GM11168 (cell line): ENCODE data around the gene DROSHA.

Experiments
- in situ Hi-C: fragments of 300-500 bp; cut with MboI; formaldehyde crosslinking; loops from one replicate; pipeline ENCODE4 v1.12.0; 2022; ENCODE audit warnings: low sequenced_read_pairs; ENCODE audit not compliant: unreplicated experiment

DROSHA gene

DNA sequence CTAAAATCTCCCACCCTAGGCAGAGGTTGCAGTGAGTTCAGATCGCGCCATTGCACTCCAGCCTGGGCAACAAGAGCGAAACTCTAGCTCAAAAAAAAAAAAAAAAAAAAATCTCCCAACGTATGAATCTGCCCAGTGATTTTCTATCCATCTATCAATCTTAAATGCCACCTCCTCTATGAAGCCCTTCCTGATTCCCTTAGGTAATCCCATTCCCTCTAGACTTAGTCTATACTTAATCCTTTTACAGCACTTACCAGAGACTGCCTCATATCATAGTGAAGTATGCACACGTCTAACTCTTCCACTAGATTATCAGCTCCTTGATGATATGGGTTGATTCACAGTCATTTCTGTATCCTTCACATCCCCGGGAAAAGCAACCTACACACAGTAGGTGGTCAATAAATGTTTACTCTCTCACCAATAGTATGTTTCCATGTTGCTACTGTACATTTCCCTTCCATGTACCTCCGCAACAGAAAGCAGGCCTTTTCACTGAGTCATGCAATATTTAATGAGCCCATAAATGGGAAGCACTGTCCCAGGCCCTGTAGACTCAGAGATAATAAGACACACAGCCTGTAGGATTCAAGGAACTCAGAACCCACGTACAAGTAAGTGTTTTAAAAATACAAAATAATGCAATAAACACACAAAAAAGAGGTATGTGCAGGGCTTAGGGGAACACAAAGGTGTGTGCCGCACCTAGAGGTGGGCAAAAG is 1.2 kb downstream of the DROSHA start:
- in situ Hi-C loops = no loop called here

DNA sequence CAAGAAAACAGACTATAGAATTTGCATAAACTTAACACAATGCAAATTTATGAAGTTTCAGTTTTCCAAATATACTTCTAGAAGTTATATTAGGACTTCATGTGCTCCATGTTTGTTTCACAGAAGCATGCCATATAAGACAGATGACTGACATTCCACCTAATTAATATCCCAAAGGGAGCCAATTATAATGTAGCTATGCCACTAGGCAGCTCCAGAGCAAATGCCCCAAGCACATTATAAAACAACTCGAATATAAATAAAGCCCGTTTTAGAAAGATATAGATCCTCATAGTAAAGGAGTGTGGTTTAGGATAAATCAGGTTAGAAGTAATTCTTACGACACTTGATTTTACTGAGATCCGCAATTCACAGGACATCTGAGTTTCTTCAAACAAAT is 8.9 kb downstream of the DROSHA start:
- in situ Hi-C loops = no loop called here

DNA sequence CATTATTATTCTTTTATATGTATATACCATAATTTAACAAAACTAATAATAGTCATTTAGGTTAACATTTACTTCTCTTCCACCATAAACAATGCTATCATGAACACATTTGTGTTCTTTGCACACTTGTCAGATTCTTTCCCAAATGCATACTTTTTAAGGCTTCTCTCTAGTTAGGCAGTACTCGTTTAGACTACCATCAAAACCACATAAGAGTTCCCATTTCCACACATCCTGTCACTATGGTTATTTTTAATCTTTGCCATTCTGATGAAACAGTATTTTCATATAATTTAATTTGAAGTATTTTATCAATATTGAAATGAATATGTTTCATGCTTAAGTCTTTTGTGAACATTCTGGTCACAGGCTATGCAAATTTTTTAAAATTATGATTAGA is 15.1 kb downstream of the DROSHA start:
- in situ Hi-C loops = no loop called here

DNA sequence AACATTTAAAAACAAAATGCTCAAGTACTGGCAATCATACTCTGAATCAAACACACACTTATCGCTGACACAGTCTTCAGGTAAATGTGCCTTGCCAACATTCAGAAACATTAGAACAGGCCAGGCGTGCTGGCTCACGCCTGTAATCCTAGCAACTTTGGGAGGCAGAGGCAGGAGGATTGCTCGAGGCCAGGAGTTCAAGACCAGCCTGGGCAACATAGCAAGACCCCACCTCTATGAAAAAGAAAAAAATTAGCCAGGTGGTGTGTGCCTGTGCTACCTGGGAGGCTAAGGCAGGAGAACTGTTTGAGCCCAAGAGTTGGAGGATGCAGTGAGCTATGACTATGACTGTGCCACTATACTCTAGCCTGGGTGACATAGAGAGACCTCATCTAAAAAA is 20.6 kb downstream of the DROSHA start:
- in situ Hi-C loops = no loop called here

DNA sequence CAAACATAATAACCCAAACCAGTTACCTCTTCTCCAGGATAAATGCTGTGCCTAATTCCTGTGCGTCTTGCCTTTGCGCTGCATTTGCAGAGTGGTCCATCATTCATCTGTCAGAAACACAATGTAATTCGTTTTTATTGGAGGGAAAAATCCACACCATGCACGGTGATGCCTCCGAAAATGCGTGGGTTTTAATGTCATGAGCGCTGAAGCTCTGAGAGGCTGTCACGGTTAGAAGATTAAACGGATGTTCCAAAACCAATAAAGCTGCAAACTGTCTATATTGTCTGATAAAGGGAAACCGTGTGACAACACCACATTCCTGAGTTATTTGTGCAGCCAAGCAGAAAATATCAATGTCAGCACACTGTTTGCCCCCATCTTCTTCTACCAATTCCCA is 27.4 kb downstream of the DROSHA start:
- in situ Hi-C loops = no loop called here

DNA sequence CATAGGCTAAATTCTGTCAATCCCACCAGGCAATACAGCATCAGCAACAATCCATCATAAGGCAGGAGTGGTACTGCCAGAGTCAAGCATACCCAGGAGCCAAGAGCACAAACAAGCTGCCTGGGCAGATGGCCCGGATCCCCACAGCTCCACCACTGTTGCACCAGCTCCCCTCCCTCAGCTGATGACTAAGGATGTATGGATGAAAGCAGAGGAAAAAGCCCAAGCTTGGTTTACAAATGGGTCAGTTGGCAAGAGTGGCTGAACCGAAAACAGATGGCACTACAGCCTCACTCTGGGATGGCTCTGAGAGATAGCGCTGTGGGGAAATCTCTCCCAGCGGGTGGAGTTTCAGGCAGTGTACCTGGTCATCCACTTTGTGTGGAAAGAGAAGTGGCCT is 29.4 kb downstream of the DROSHA start:
- in situ Hi-C loops = no loop called here

DNA sequence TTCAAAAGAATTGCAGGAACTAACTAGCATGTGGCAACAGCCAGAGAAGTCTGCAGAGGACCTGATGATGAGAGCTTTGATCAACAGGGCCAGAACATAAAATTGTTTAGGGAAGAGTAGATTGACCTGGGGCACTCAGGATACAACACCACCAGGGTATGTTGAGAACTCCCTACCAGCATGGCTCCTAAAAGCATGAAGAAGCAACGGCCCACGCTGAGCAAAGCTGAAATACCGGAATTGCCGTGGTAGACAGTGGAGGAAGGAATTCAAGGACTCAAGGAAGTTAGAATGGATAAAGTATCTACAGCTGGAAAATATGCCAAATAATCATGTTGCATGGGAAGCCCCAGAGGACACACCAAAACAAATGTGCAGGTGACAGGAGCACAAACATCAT is 31.6 kb downstream of the DROSHA start:
- in situ Hi-C loops = no loop called here

DNA sequence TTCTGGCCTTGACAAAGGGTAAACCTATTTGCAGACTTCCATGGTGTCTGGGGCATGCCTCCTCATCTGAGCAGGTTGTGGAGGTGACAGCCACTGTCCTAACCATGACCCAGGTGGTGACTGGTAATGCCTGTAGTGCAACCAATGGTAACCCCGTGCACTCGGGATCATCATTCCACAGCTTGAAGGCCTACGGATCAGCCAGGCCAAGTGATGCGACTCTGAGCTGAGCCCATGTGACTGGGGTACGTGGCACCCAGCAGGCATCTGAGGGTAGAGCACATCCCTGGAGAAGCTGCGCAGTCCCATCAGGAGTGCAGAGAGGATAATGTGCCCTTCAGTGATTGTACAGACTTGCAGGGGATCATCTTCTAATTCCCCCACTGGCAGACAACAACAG is 35.0 kb downstream of the DROSHA start:
- in situ Hi-C loops = no loop called here

DNA sequence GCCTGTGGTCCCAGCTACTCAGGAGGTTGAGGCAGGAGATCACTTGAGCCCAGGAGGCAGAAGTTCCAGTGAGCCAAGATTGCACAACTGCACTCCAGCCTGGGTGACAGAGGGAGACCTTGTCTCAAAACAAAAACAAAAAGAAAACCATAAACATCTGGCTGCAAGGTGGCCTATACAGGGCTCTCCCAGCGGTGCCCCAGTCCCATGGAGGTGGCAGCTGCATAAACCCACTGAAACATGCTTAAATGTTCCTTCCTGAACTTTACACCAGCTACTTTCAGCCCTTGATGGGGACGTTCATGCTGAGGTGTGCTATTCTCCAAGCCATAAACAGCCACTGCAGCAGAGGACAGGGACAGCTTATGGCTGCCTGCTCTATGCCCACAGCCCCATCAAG is 35.6 kb downstream of the DROSHA start:
- in situ Hi-C loops = no loop called here

DNA sequence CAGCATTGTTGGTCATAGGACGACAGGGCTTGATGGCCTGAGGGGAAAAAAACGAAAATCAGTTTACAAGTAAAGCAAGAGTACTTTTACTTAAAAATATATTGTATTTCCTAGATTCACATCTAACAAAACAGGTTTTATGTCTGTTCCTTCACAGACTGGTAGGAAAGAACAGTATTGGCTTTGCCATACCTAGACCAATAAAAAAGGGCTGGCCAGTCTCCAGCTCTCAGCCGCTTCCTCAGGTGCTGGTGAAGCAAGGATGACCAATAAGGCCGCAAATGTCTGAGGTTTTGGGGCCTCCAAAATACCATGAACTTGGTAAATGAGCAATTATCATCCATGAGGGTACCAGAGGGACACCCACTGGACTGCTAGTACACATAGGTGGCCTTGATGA is 36.6 kb downstream of the DROSHA start:
- in situ Hi-C loops = no loop called here

DNA sequence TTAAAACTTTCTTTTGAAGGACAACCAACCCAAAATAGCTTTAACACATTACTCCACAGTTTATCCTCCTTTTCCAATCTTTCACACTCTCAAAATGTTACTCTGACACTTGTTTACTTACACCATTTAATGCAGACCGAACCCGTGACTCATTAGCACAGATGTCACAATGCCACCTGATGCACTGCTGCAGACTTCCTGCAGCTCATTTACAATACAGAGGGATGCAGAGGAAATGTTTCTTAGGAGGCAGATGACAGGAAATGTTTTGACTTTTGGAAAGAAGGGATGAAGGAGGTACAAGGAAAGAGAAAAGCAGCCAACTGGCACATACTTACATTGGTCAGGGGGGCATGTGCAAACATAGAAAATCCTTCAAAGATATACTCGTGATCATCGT is 39.0 kb downstream of the DROSHA start:
- in situ Hi-C loops = no loop called here

DNA sequence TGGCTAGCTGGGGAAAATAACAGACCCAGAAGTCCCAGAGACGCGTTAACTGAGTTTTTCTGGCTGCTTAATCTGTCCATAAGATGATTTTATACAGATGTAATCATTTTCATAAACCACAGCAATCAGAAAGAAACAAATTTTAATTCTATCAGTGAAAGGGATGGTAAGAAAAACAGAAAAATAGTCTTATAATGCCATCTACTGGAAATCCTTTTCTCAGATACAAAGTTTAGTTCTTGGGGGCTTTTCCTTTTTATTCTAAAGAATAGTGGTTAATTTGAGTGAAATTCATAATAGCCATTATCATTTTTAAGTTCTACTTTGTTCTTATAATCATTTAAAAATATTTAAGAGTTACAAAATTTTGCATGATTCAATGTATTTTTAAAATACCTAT is 44.4 kb downstream of the DROSHA start:
- in situ Hi-C loops = no loop called here

DNA sequence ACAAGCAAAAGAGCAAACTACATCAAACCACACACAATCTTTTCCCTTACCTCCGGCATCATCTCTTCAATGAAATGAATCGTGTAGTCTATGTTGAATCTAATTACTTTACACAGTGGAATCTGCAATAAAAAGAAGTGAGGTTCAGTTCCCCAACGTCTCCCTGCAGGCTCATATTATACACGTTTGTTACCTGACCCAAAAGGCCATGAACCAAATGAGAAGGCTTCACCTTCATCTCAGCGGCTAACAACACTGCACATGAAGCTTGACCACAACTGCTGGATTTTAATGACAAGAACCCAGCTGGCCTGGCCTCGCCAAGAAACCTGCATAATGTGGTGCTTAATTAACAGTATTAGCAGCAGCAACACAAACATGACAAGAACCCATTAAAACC is 45.5 kb downstream of the DROSHA start:
- in situ Hi-C loops = no loop called here

DNA sequence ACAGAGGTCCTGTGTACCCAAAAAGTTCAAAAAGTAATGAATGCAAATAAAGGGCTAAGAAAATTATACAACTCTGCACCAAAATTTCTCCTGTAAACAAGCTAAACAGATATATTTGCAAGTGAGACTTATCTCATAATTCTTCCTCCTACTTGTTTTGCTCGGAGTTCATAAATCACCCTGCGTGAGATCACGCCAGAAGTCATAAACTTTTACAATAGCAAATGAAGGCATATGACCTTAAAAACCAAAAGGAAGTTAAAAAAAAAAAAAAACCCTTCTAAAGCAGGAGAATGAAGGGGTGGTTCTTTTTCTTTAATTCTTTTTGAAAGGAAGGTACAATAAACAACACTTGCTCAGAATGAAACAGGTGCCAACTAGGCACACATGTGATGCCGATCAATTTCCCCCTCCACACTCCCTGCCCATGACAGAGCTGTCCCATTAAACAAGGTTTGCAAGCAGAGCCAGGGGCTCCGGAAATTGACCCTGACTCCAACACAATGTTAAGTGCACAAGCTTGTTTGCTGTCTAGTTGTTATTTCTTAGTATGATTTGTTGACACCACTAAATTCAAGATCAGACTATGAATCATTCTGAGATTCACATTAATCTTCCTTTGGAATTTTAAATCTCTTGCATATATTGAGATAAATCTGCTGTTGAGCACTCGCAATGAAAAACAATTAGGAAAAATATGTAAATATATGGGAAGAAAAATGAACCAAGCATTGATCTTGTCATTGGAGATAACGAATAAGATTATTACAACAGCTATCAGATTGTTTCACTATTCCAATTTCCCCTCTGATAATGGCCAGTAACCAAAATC is 46.3 kb downstream of the DROSHA start:
- in situ Hi-C loops = no loop called here

DNA sequence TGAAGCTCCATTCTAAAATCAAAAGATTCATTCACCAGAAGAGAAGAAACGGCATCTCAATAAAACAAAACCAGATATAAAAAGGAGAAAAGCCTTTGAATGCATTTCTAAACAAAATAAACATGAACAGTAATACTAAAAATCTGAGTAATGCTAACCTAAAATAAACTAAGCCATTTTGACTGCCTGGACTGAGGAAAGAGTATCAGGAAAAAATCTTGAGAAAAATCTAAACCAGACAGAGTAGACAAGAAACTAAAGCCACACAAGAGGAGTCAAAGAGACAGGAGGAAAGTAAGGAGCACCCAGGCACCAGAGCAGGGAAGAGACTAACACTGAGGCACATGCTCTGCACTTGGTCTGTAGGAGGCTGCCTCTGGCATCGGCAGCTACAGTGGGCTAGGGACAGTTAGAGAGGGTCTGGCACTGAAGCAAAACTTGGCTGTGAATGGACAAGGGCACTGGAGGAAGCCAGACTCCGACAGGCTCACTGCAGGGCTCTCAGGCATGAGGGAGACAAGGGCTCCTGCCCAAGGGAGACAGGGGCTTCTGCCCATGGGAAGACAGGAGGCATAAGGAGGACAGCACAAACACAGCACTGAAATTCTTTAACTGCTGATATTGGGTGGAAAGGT is 50.2 kb downstream of the DROSHA start:
- in situ Hi-C loops = no loop called here

DNA sequence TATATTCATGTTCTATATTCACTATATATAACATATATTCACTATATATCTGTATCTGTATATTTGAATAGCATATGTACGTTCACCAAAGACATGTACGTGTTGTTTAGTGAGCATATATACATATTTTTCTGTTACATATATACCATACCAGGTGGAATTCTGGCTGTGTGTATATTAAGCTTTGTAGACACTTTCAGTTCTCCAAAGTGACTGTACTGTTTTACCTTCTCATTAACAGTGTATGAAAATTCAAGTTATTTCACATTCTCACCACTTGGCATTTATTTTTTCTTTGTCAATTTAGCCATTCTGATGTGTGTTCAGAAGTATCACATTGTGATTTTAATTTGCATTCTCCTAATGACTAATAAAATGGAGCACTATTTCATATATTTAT is 52.2 kb downstream of the DROSHA start:
- in situ Hi-C loops = no loop called here

DNA sequence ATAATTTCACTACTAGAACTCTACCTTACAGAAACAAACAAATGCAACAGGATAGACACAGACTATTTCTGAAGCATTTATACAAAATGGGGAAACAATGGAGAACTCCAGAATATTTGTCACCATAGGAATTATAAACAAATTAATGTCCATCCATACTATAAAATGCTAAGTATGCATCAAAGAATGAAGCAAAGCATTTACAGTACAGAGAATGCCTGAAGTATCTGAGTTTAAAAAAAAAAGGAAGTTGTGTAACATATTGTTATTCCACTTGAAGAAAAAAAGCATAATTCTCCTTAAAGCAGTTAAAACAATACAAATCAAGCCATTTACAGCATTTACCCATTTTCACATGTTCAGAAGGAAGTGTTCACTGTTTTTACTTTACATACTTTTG is 53.0 kb downstream of the DROSHA start:
- in situ Hi-C loops = no loop called here

DNA sequence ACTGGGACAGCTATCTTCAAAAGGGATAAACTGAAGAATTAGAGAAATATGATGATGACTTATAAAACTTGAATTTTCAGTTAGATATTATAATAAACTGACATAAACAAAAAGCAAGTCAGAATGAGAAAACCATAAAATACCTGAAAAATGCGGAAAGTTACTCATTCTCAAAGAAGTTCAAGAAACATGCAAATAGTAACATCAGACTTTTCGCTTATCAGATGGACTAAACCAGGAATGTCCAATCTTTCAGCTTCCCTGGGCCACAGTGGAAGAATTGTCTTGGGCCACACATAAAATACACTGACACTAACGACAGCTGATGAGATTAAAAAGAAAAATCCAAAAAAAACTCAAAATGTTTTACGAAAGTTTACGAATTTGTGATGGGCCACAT is 53.9 kb downstream of the DROSHA start:
- in situ Hi-C loops = no loop called here

DNA sequence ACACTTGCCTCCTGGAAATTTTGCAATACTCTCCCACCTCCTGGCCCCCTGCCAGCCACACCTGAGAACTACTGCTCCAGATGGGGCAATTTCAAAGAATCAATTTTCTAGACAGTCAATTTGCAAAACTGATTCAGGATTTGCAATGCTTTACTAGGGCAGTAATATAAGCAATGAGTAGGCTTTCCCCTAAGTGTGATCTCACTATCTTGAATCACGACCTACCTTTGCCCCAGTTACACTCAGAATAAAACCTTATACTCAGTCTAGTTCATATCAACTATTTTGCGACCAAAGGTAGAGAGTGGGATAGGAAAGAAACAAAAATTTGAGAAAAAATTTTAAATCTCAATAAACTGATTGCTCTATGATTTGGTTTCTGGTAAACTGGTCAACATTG is 54.4 kb downstream of the DROSHA start:
- in situ Hi-C loops = no loop called here

DNA sequence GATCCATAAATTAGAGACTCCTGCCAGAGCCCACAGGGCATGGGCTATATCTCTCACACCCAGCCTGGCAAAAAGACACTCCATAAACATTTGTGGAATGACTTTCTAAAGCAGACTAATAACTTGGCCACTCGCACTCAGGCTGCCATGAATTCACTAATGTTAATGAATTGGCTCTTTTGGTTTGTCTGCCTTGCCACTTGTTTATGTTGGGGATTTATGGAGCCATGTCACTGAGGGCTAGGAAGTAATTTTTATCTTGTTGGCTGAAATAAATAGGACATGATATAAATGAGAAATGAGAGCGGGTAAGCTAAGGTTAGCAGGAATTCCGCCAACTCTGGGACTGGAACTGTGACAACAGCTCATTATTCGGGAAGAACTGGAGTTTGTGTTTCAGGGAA is 55.2 kb downstream of the DROSHA start:
- in situ Hi-C loops = no loop called here

DNA sequence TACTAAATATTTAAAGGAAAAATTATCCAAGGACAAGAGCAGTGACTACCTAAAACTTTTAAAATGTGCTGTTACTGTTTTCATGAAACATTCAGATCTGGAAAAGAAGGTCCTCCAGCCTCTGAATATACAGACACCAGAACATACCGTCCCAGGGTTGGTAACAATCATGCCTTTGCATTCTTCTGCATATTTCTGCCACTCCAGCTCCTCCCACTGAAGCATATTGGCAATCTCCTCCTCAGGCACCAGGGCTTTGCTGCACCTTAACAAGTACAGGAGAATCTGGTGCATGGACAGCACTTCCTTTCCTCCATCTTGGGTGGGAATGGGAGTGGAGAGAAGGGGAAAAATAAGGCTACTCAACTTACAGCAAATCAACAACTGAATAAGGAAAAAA is 60.0 kb downstream of the DROSHA start:
- in situ Hi-C loops = no loop called here
